IMR-90 (cell line): ENCODE results near the gene HRH1. TPM values are rescaled to one million over a fixed set of nuclear protein-coding genes. Genes with fewer than 3 reads are reported as not detected.
A peak's percentile ranks its signal among the peaks of the same experiment; 100 is the strongest.

Source experiments
- ATAC-seq: fragments of 200-7000 bp; cut with Tn5 transposase; 2 replicates; pipeline ENCODE4 v1.9.1; 2020; ENCODE audit warnings: low read depth, mild to moderate bottlenecking, moderate library complexity
- BruUV-seq: library from RNA; stranded (reverse); fragments of 400-500 nt; replicated peaks from 2 replicates; lab custom pipeline; 2021; lab: Mats Ljungman, UMichigan
- CTCF ChIA-PET: fragments of 300-600 bp; formaldehyde crosslinking; extraction: SDS; loops from one replicate; lab custom pipeline; 2021; ENCODE audit warnings: antibody characterized with exemption; lab: Yijun Ruan, JAX
- POLR2A ChIA-PET: fragments of 300-600 bp; sonication (Branson Sonifier 250); formaldehyde crosslinking; loops from one replicate; lab custom pipeline; 2022; ENCODE audit warnings: antibody characterized with exemption; ENCODE audit not compliant: unreplicated experiment; lab: Charles Lee
- DNase-seq: peaks from one replicate; pipeline ENCODE4 v3.0.0; 2013
- H2AFZ ChIP-seq: replicated peaks from 2 replicates; pipeline ENCODE3; 2013; ENCODE audit warnings: low read length, mild to moderate bottlenecking; ENCODE audit not compliant: poor library complexity
- H2AK5ac ChIP-seq: 2 replicates; pipeline ENCODE4 v1.6.1; 2013; ENCODE audit warnings: low read depth, low read length, inconsistent platforms
- H2AK9ac ChIP-seq: replicated peaks from 2 replicates; pipeline ENCODE3; 2013; ENCODE audit warnings: mild to moderate bottlenecking, low read depth, low read length, moderate library complexity; ENCODE audit not compliant: poor library complexity
- H2BK120ac ChIP-seq: 2 replicates; pipeline ENCODE4 v1.6.1; 2013; ENCODE audit warnings: low read depth, low read length, inconsistent platforms
- H2BK15ac ChIP-seq: 3 replicates; pipeline ENCODE4 v1.6.1; 2013; ENCODE audit warnings: low read depth, low read length, inconsistent platforms
- H2BK20ac ChIP-seq: 2 replicates; pipeline ENCODE4 v1.6.1; 2013; ENCODE audit warnings: low read depth, mild to moderate bottlenecking, inconsistent platforms, low read length, moderate library complexity
- H2BK5ac ChIP-seq: 2 replicates; pipeline ENCODE4 v1.6.1; 2013; ENCODE audit warnings: mild to moderate bottlenecking, low read depth, low read length, inconsistent platforms; ENCODE audit not compliant: poor library complexity, severe bottlenecking
- H3K14ac ChIP-seq: replicated peaks from 2 replicates; pipeline ENCODE4 v1.6.1; 2013; ENCODE audit warnings: low read depth, low read length, inconsistent platforms
- H3K18ac ChIP-seq: 2 replicates; pipeline ENCODE4 v1.6.1; 2013; ENCODE audit warnings: low read depth, low read length, control low read depth
- H3K23ac ChIP-seq: 2 replicates; pipeline ENCODE4 v1.6.1; 2013; ENCODE audit warnings: low read depth, low read length, inconsistent platforms
- H3K27ac ChIP-seq: 2 replicates; pipeline ENCODE4 v1.5.1; 2013; ENCODE audit warnings: mild to moderate bottlenecking, control low read depth, low read length; ENCODE audit not compliant: insufficient read depth
- H3K27me3 ChIP-seq: 2 replicates; pipeline ENCODE4 v1.6.1; 2013; ENCODE audit warnings: low read length; ENCODE audit not compliant: control insufficient read depth, insufficient read depth
- H3K36me3 ChIP-seq: 2 replicates; pipeline ENCODE4 v1.6.1; 2013; ENCODE audit warnings: low read length, mixed read lengths; ENCODE audit not compliant: control insufficient read depth, insufficient read depth
- H3K4ac ChIP-seq: 2 replicates; pipeline ENCODE4 v1.6.1; 2013; ENCODE audit warnings: low read depth, low read length, inconsistent platforms
- H3K4me1 ChIP-seq: 2 replicates; pipeline ENCODE4 v1.6.1; 2013; ENCODE audit warnings: low read length, mixed read lengths; ENCODE audit not compliant: control insufficient read depth, insufficient read depth
- H3K4me2 ChIP-seq: 2 replicates; pipeline ENCODE4 v1.6.1; 2013; ENCODE audit warnings: low read depth, mild to moderate bottlenecking, control low read depth, low read length, moderate library complexity
- H3K4me3 ChIP-seq: 2 replicates; pipeline ENCODE4 v1.5.1; 2013; ENCODE audit warnings: low read depth, mild to moderate bottlenecking, control low read depth, low read length, moderate library complexity; ENCODE audit not compliant: insufficient read depth
- H3K56ac ChIP-seq: 2 replicates; pipeline ENCODE4 v1.6.1; 2013; ENCODE audit warnings: low read length, inconsistent platforms; ENCODE audit not compliant: insufficient read depth; ENCODE audit errors: extremely low read depth
- H3K79me1 ChIP-seq, 2 experiments: 2 replicates each; pipeline ENCODE4 v1.6.1; 2013; ENCODE audit warnings: low read length in 2 of 2, inconsistent platforms in 1 of 2, low read depth in 1 of 2
- H3K9ac ChIP-seq: 2 replicates; pipeline ENCODE4 v1.6.1; 2013; ENCODE audit warnings: low read depth, low read length, control low read depth
- H3K9me1 ChIP-seq: 2 replicates; pipeline ENCODE4 v1.6.1; 2013; ENCODE audit warnings: low read length, inconsistent platforms; ENCODE audit not compliant: insufficient read depth
- H3K9me3 ChIP-seq: 2 replicates; pipeline ENCODE4 v1.6.1; 2013; ENCODE audit warnings: low read length; ENCODE audit not compliant: control insufficient read depth, insufficient read depth
- H4K20me1 ChIP-seq: 2 replicates; pipeline ENCODE4 v1.6.1; 2013; ENCODE audit warnings: low read length, inconsistent platforms; ENCODE audit not compliant: insufficient read depth
- H4K5ac ChIP-seq: 2 replicates; pipeline ENCODE4 v1.6.1; 2013; ENCODE audit warnings: mild to moderate bottlenecking, low read depth, low read length, control low read depth
- H4K8ac ChIP-seq, 2 experiments: 2 replicates each; pipeline ENCODE4 v1.6.1; 2013; ENCODE audit warnings: low read depth in 2 of 2, low read length in 2 of 2, control low read depth in 1 of 2, inconsistent platforms in 1 of 2
- H4K91ac ChIP-seq: 2 replicates; pipeline ENCODE4 v1.6.1; 2013; ENCODE audit warnings: low read depth, low read length, inconsistent platforms; ENCODE audit not compliant: insufficient read depth
- BHLHE40 ChIP-seq: fragments of 150-350 bp; IDR thresholded peaks from 2 replicates; pipeline ENCODE4 v1.6.1; 2016; ENCODE audit warnings: mild to moderate bottlenecking, low read depth, low read length
- CEBPB ChIP-seq: IDR thresholded peaks from 2 replicates; pipeline ENCODE4 v1.6.1; 2012; ENCODE audit warnings: low read depth, low read length, improper control_type of control experiment
- CHD1 ChIP-seq: IDR thresholded peaks from 2 replicates; pipeline ENCODE4 v1.6.1; 2012; ENCODE audit warnings: low read depth, low read length, improper control_type of control experiment
- ELK1 ChIP-seq: fragments of 150-350 bp; IDR thresholded peaks from 2 replicates; pipeline ENCODE4 v1.6.1; 2016; ENCODE audit warnings: low read depth, mild to moderate bottlenecking, low read length, moderate library complexity, borderline replicate concordance
- FOS ChIP-seq: fragments of 150-350 bp; IDR thresholded peaks from 2 replicates; pipeline ENCODE4 v1.6.1; 2016; ENCODE audit warnings: low read depth, low read length
- MAFK ChIP-seq: IDR thresholded peaks from 2 replicates; pipeline ENCODE4 v1.6.1; 2012; ENCODE audit warnings: low read depth, low read length, improper control_type of control experiment
- MXI1 ChIP-seq: IDR thresholded peaks from 2 replicates; pipeline ENCODE4 v1.6.1; 2012; ENCODE audit warnings: low read depth, mild to moderate bottlenecking, low read length, moderate library complexity, borderline replicate concordance
- NFE2L2 ChIP-seq: fragments of 150-350 bp; IDR thresholded peaks from 2 replicates; pipeline ENCODE4 v1.6.1; 2016; ENCODE audit warnings: low read depth, mild to moderate bottlenecking, low read length
- POLR2A ChIP-seq: IDR thresholded peaks from 2 replicates; pipeline ENCODE4 v1.6.1; 2012; ENCODE audit warnings: mild to moderate bottlenecking, low read depth, low read length
- RAD21 ChIP-seq: IDR thresholded peaks from 2 replicates; pipeline ENCODE4 v1.6.1; 2012; ENCODE audit warnings: low read length, improper control_type of control experiment
- RCOR1 ChIP-seq: IDR thresholded peaks from 2 replicates; pipeline ENCODE4 v1.6.1; 2012; ENCODE audit warnings: mild to moderate bottlenecking, low read length, improper control_type of control experiment; ENCODE audit not compliant: insufficient replicate concordance
- RFX5 ChIP-seq: IDR thresholded peaks from 2 replicates; pipeline ENCODE4 v1.8.0; 2012; ENCODE audit warnings: low read depth, mild to moderate bottlenecking, low read length, moderate library complexity
- WGBS, 2 experiments: methylation state at CpG; one replicate each; pipeline versions ENCODE4 v1.1.5 to v1.1.7; 2013; ENCODE audit warnings: missing lambda C conversion rate in 2 of 2; ENCODE audit not compliant: insufficient read length in 1 of 2; ENCODE audit errors: extremely low coverage in 2 of 2; 5-methylcytosine and 5-hydroxymethylcytosine counted together
- dilution Hi-C: fragments of 300-500 bp; cut with HindIII; formaldehyde crosslinking; loops from one replicate; pipeline ENCODE4 v1.14.3; 2018; ENCODE audit warnings: low sequenced_read_pairs; ENCODE audit not compliant: unreplicated experiment
- in situ Hi-C: fragments of 300-500 bp; cut with MboI; formaldehyde crosslinking; loops from 3 replicates; pipeline ENCODE4 v1.14.3; 2019; ENCODE audit warnings: low sequenced_read_pairs, inconsistent platforms, mixed read lengths
- intact Hi-C: fragments of 100-400 bp; cut with micrococcal nuclease; formaldehyde crosslinking; loops from 2 replicates; pipeline ENCODE4 v1.10.0; 2022
- polyA plus RNA-seq, 3 experiments: library from polyadenylated mRNA; depleted of rRNA; stranded (reverse); fragments of >200 nt; gene quantifications; 2 replicates each; pipeline ENCODE4 v1.2.3, GENCODE V29; 2012; ENCODE audit warnings: low replicate concordance in 1 of 3
- total RNA-seq: library from RNA; depleted of rRNA; stranded (reverse); fragments of >200 nt; gene quantifications from 2 replicates; pipeline ENCODE4 v1.2.3, GENCODE V29; 2012
- TF ChIP-seq, protein P1 (sequence below): conservative IDR thresholded peaks from 2 replicates; pipeline ENCODE4 v1.5.1; 2012; ENCODE audit warnings: mild to moderate bottlenecking, low read depth, low read length, improper control_type of control experiment

HRH1 gene
- total and polyA plus RNA-seq, 2 of the 4 experiments (the other 2 are of a cell fraction) = 7.6 to 16.1 TPM

- intact Hi-C loops (no loop called here), in situ Hi-C loops (no loop called here), dilution Hi-C loops (no loop called here)
- Histone ChIP-seq H2AFZ (no peak overlapping the region), H3K79me1 (peaks cover 12 to 64% of the 10 kb centered on the region in 2 experiments), H2AK9ac (no peak overlapping the region), H3K4me1 (peaks cover 6% of the 10 kb centered on the region), H3K23ac (no peak overlapping the region), H3K36me3 (peaks cover 6% of the 10 kb centered on the region), H2BK15ac (no peak overlapping the region), H3K18ac (no peak overlapping the region), H3K56ac (no peak overlapping the region), H3K4ac (no peak overlapping the region), H3K4me3 (no peak overlapping the region), H3K14ac (0 out of 2 replicates have a peak overlapping the region, but pooled peaks have one; percentile 39), H3K27ac (no peak overlapping the region), H3K9ac (no peak overlapping the region), H4K91ac (no peak overlapping the region), H4K20me1 (peaks cover 6% of the 10 kb centered on the region; the same call in 1 of the 2 replicates), H4K8ac (no peak overlapping the region), H3K4me2 (no peak overlapping the region), H3K9me1 (peaks cover 7% of the 10 kb centered on the region), H2BK20ac (no peak overlapping the region), H4K5ac (no peak overlapping the region), H3K9me3 (no peaks in the 10 kb centered on the region), H2BK5ac (no peak overlapping the region), H2BK120ac (no peak overlapping the region), H3K27me3 (no peaks in the 10 kb centered on the region), H2AK5ac (peak overlapping the region; percentile 50; the same call in 1 of the 2 replicates)
- ATAC-seq (no peak), DNase-seq (no peak)
- CTCF ChIA-PET = no interaction called here
- POLR2A ChIA-PET = no interaction called here
- TF ChIP-seq ELK1 (no peak), CEBPB (no peak), MAFK (no peak), RCOR1 (no peak), BHLHE40 (no peak), POLR2A (no peak), RFX5 (no peak), NFE2L2 (no peak), MXI1 (no peak), RAD21 (no peak), FOS (no peak), CHD1 (no peak)
- TF ChIP-seq, protein P1, sequence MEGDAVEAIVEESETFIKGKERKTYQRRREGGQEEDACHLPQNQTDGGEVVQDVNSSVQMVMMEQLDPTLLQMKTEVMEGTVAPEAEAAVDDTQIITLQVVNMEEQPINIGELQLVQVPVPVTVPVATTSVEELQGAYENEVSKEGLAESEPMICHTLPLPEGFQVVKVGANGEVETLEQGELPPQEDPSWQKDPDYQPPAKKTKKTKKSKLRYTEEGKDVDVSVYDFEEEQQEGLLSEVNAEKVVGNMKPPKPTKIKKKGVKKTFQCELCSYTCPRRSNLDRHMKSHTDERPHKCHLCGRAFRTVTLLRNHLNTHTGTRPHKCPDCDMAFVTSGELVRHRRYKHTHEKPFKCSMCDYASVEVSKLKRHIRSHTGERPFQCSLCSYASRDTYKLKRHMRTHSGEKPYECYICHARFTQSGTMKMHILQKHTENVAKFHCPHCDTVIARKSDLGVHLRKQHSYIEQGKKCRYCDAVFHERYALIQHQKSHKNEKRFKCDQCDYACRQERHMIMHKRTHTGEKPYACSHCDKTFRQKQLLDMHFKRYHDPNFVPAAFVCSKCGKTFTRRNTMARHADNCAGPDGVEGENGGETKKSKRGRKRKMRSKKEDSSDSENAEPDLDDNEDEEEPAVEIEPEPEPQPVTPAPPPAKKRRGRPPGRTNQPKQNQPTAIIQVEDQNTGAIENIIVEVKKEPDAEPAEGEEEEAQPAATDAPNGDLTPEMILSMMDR = no peak
- BruUV-seq = no TSS peak
- WGBS, 2 experiments = 83% methylated on average over 1 of the region's 3 CpGs; no CpG with 5 or more reads in 1 of the 2 experiments
These were observed 69.7 kb downstream of the HRH1 start for GRCh38 chr3:11224010-11224409.
